SU-DHL-6 (cell line): Measurements from ENCODE around the gene CHP1.
"Not testable (repeated sequence)": the region's sequence is repeated elsewhere in the genome, so short reads cannot be mapped to it uniquely, and the experiment has no call there.

Source experiments
- H2AFZ ChIP-seq: fragments of 200-600 bp; sonication (generic); 2 replicates; pipeline ENCODE4 v1.6.1; 2014; ENCODE audit warnings: low read depth, mild to moderate bottlenecking, moderate library complexity, mixed read lengths, antibody characterized with exemption, low read length; ENCODE audit not compliant: severe bottlenecking
- H3F3A ChIP-seq: fragments of 200-600 bp; shearing (Covaris generic); 2 replicates; pipeline ENCODE4 v1.6.0; 2016; ENCODE audit warnings: antibody characterized with exemption, mild to moderate bottlenecking; ENCODE audit not compliant: insufficient read depth
- H3K27ac ChIP-seq: fragments of 200-600 bp; sonication (generic); 2 replicates; pipeline ENCODE4 v1.5.1; 2016; ENCODE audit warnings: low read depth, mild to moderate bottlenecking, low read length, moderate library complexity, mixed read lengths
- H3K27me3 ChIP-seq: fragments of 200-600 bp; sonication (generic), shearing (Covaris generic); 2 replicates; pipeline ENCODE4 v1.6.0; 2014; ENCODE audit warnings: mild to moderate bottlenecking, low read length
- H3K36me3 ChIP-seq: fragments of 200-600 bp; sonication (generic); 2 replicates; pipeline ENCODE4 v1.6.1; 2014; ENCODE audit warnings: mild to moderate bottlenecking, low read length, mixed read lengths
- H3K4me2 ChIP-seq: fragments of 300-600, 200-600 bp; shearing (Covaris generic), sonication (generic); 2 replicates; pipeline ENCODE4 v1.6.0; 2014; ENCODE audit warnings: low read length, low read depth, mild to moderate bottlenecking; ENCODE audit not compliant: poor library complexity, severe bottlenecking
- H3K4me3 ChIP-seq: fragments of 200-600 bp; sonication (generic); 2 replicates; pipeline ENCODE4 v1.5.1; 2014; ENCODE audit warnings: antibody characterized with exemption, low read length, mild to moderate bottlenecking, mixed read lengths; ENCODE audit not compliant: insufficient read depth, poor library complexity, severe bottlenecking
- H3K79me2 ChIP-seq: fragments of 200-600 bp; sonication (generic); 2 replicates; pipeline ENCODE4 v1.6.1; 2014; ENCODE audit warnings: mild to moderate bottlenecking, low read length, moderate library complexity; ENCODE audit not compliant: insufficient read depth
- H3K9ac ChIP-seq: fragments of 200-600 bp; sonication (generic); 2 replicates; pipeline ENCODE4 v1.7.0; 2014; ENCODE audit warnings: mild to moderate bottlenecking, low read length
- H3K9me2 ChIP-seq: fragments of 200-600 bp; sonication (generic); replicated peaks from 2 replicates; pipeline ENCODE4 v1.6.1; 2014; ENCODE audit warnings: low read length; ENCODE audit not compliant: insufficient read depth
- H3K9me3 ChIP-seq: fragments of 200-600 bp; sonication (generic); 2 replicates; pipeline ENCODE4 v1.6.1; 2014; ENCODE audit warnings: low read length, mixed read lengths; ENCODE audit not compliant: insufficient read depth
- H4K20me1 ChIP-seq: fragments of 200-600 bp; sonication (generic); 2 replicates; pipeline ENCODE4 v1.6.1; 2014; ENCODE audit warnings: low read depth, mild to moderate bottlenecking, antibody characterized with exemption, low read length, moderate library complexity, mixed read lengths
- CTCF ChIP-seq: fragments of 200-600 bp; sonication (generic); IDR thresholded peaks from one replicate; pipeline ENCODE4 v1.5.1; 2017; ENCODE audit warnings: antibody characterized with exemption, mild to moderate bottlenecking, low read length, moderate library complexity; ENCODE audit not compliant: insufficient read depth, poor library complexity, severe bottlenecking
- EZH2phosphoT487 ChIP-seq: fragments of 200-600 bp; sonication (generic), shearing (Covaris generic); conservative IDR thresholded peaks from 2 replicates; pipeline ENCODE4 v1.6.1; 2018; ENCODE audit warnings: mild to moderate bottlenecking, antibody characterized with exemption, low read length, moderate library complexity, mixed read lengths

Gene CHP1

GRCh38 chr15:41233367-41233771, 2.3 kb downstream of the CHP1 start:
- H3K4me2 ChIP-seq: no peak overlapping the region

GRCh38 chr15:41235228-41235627, 4.2 kb downstream of the CHP1 start:
- H3K27me3 ChIP-seq, H3K9me3 ChIP-seq, H3K9ac ChIP-seq, H3K4me3 ChIP-seq, H3K4me2 ChIP-seq, H3F3A ChIP-seq, H4K20me1 ChIP-seq, H3K27ac ChIP-seq, H2AFZ ChIP-seq, H3K36me3 ChIP-seq, H3K9me2 ChIP-seq: not testable (repeated sequence)
- peaks cover 21% of the 10 kb centered on the region for H3K79me2 ChIP-seq

More at GRCh38 chr15:41233367-41233771, 2.3 kb downstream of the CHP1 start:
- TF ChIP-seq EZH2phosphoT487 (no peak), CTCF (no peak)
- no peak overlapping the region for H3K9ac ChIP-seq
- no peaks in the 10 kb centered on the region for H3K9me2 ChIP-seq
- H2AFZ ChIP-seq: no peak overlapping the region
- no peak overlapping the region for H3K27ac ChIP-seq
- no peak overlapping the region for H3K4me3 ChIP-seq
- H4K20me1 ChIP-seq: no peaks in the 10 kb centered on the region
- peaks cover 21% of the 10 kb centered on the region for H3K79me2 ChIP-seq
- peaks cover 4% of the 10 kb centered on the region; the same call in 1 of the 2 replicates for H3F3A ChIP-seq
- H3K36me3 ChIP-seq: no peaks in the 10 kb centered on the region; the same call in 1 of the 2 replicates
- peaks cover 6% of the 10 kb centered on the region; the same call in 1 of the 2 replicates for H3K9me3 ChIP-seq
- H3K27me3 ChIP-seq: no peaks in the 10 kb centered on the region

DNA sequence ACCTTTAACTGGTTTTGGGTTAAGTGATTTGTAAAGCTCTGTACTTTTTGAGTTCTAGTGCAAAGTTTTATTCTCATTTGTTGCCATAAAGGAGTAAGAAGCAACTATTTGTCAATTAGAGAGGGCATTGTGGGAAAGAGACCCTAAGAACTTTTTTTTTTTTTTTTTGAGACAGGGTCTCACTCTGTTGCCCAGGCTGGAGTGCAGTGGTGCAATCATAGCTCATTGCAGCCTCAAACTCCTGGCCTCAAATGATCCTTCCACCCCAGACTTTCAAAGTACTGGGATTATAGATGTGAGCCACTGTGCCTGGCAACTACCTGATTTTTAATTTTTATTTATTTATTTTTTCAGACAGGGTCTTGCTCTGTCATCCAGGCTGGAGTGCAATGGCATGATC, 4.9 kb downstream of the CHP1 start:
- H4K20me1 ChIP-seq: no peaks in the 10 kb centered on the region
- no peak overlapping the region for H3K27ac ChIP-seq
- no peaks in the 10 kb centered on the region for H3K27me3 ChIP-seq
- H3K79me2 ChIP-seq: peaks cover 21% of the 10 kb centered on the region
- no peaks in the 10 kb centered on the region for H3K36me3 ChIP-seq
- no peak overlapping the region for H3K4me2 ChIP-seq
- no peak overlapping the region for H3K4me3 ChIP-seq
- H3K9ac ChIP-seq: no peak overlapping the region
- TF ChIP-seq EZH2phosphoT487 (no peak), CTCF (no peak)
- no peak overlapping the region for H2AFZ ChIP-seq
- H3K9me3 ChIP-seq: no peaks in the 10 kb centered on the region
- no peaks in the 10 kb centered on the region for H3K9me2 ChIP-seq
- no peaks in the 10 kb centered on the region for H3F3A ChIP-seq

GRCh38 chr15:41238100-41238499, 7.0 kb downstream of the CHP1 start:
- Histone ChIP-seq H3K9me2 (no peaks in the 10 kb centered on the region), H3K79me2 (peaks cover 9% of the 10 kb centered on the region; the same call in 1 of the 2 replicates), H3K36me3 (no peaks in the 10 kb centered on the region), H3K27me3 (no peaks in the 10 kb centered on the region), H3F3A (no peaks in the 10 kb centered on the region), H3K27ac (no peak overlapping the region), H3K9me3 (no peaks in the 10 kb centered on the region), H3K9ac (no peak overlapping the region), H3K4me2 (no peak overlapping the region), H4K20me1 (no peaks in the 10 kb centered on the region), H2AFZ (no peak overlapping the region), H3K4me3 (no peak overlapping the region)
- TF ChIP-seq CTCF: no peak
